GOT3 (cell line): ENCODE measurements around the gene ARHGAP29.

Source experiments
- DNase-seq: peaks from one replicate; lab custom pipeline; 2025; ENCODE audit warnings: mixed read lengths; lab: John Stamatoyannopoulos, UW

Gene ARHGAP29

GRCh38 chr1:94259635-94260289, 22.4 kb upstream of the ARHGAP29 start:
- no peak for DNase-seq

- DNase-seq: no peak
Observed at GRCh38 chr1:94258873-94259331, 21.5 kb upstream of the ARHGAP29 start.

- no peak for DNase-seq
Observed at GRCh38 chr1:94257444-94257843, 20.1 kb upstream of the ARHGAP29 start.

- DNase-seq: no peak
Observed at GRCh38 chr1:94255476-94255875, 18.1 kb upstream of the ARHGAP29 start.

- DNase-seq: no peak
Observed at GRCh38 chr1:94254073-94254810, 16.9 kb upstream of the ARHGAP29 start.

- no peak for DNase-seq
Observed at GRCh38 chr1:94253456-94254017, 16.2 kb upstream of the ARHGAP29 start.

- DNase-seq: no peak
Observed at GRCh38 chr1:94250341-94250740, 13.0 kb upstream of the ARHGAP29 start.

GRCh38 chr1:94248956-94249688, 11.7 kb upstream of the ARHGAP29 start:
- no peak for DNase-seq

GRCh38 chr1:94247138-94248094, 10.0 kb upstream of the ARHGAP29 start:
- DNase-seq: no peak

GRCh38 chr1:94246692-94247137, 9.3 kb upstream of the ARHGAP29 start:
- DNase-seq: no peak

- DNase-seq: no peak
Observed at GRCh38 chr1:94245747-94246438, 8.5 kb upstream of the ARHGAP29 start.

- no peak for DNase-seq
Observed at GRCh38 chr1:94244816-94245215, 7.4 kb upstream of the ARHGAP29 start.

- no peak for DNase-seq
Observed at GRCh38 chr1:94243665-94244064, 6.3 kb upstream of the ARHGAP29 start.

- no peak for DNase-seq
Observed at GRCh38 chr1:94240822-94241221, 3.4 kb upstream of the ARHGAP29 start.

GRCh38 chr1:94239796-94240195, 2.4 kb upstream of the ARHGAP29 start:
- no peak for DNase-seq

GRCh38 chr1:94239051-94239450, 1.7 kb upstream of the ARHGAP29 start:
- DNase-seq: no peak

GRCh38 chr1:94236630-94237290, 624 bp downstream of the ARHGAP29 start:
- no peak for DNase-seq

- DNase-seq: no peak
Observed at GRCh38 chr1:94236013-94236491, 1.3 kb downstream of the ARHGAP29 start.

- DNase-seq: no peak
Observed at GRCh38 chr1:94235189-94236012, 2.0 kb downstream of the ARHGAP29 start.
